Bronchial epithelial cell (primary cell): ENCODE data around the gene POLN. TPM values are rescaled to one million over a fixed set of nuclear protein-coding genes. Genes with fewer than 3 reads are reported as not detected.
"Not testable (repeated sequence)": the region's sequence is repeated elsewhere in the genome, so short reads cannot be mapped to it uniquely, and the experiment has no call there.

ENCODE experiments used
- DNase-seq: peaks from one replicate; pipeline ENCODE4 v3.0.0-alpha.2; 2010; ENCODE audit warnings: low read depth
- FAIRE-seq: peaks from 2 replicates; lab custom pipeline; 2011; peaks lifted over from hg19 to GRCh38; lab: Jason Lieb, UNC
- H3K27me3 ChIP-seq: 2 replicates; pipeline ENCODE4 v1.5.1; 2011; ENCODE audit warnings: low read length; ENCODE audit not compliant: control insufficient read depth, insufficient read depth
- H3K36me3 ChIP-seq: 2 replicates; pipeline ENCODE4 v1.5.1; 2011; ENCODE audit warnings: low read length; ENCODE audit not compliant: control insufficient read depth, insufficient read depth
- H3K4me3 ChIP-seq: 2 replicates; pipeline ENCODE4 v1.5.1; 2011; ENCODE audit warnings: mild to moderate bottlenecking, low read depth, low read length, control low read depth
- CTCF ChIP-seq: IDR thresholded peaks from 2 replicates; pipeline ENCODE4 v1.5.1; 2011; ENCODE audit warnings: mild to moderate bottlenecking, moderate library complexity, low read length, control low read depth, inconsistent platforms; ENCODE audit not compliant: insufficient read depth, severe bottlenecking
- total RNA-seq: library from RNA; depleted of rRNA; stranded (reverse); fragments of >200 nt; gene quantifications from 2 replicates; pipeline ENCODE4 v1.2.1, GENCODE V29; 2014

The POLN gene
- total RNA-seq, 1 donor from 2014 or later, result 1.6 TPM

GRCh38 chr4:2236944-2237666 is 4.8 kb downstream of the POLN start:
- Histone ChIP-seq H3K36me3 (peaks cover 4% of the 10 kb centered on the region), H3K4me3 (no peak overlapping the region), H3K27me3 (no peaks in the 10 kb centered on the region)
- DNase-seq (no peak), FAIRE-seq (no peak)
- no peak for TF ChIP-seq CTCF

- FAIRE-seq, result no peak
- H3K36me3 ChIP-seq, result peaks cover 2% of the 10 kb centered on the region
These were observed 10.8 kb downstream of the POLN start for GRCh38 chr4:2231082-2231481.

GRCh38 chr4:2226261-2226660 is 15.7 kb downstream of the POLN start:
- H3K36me3 ChIP-seq, result peaks cover 2% of the 10 kb centered on the region
- H3K27me3 ChIP-seq, result no peaks in the 10 kb centered on the region
- TF ChIP-seq CTCF, result no peak
- DNase-seq, result no peak
- no peak overlapping the region for H3K4me3 ChIP-seq
- no peak for FAIRE-seq

More at GRCh38 chr4:2231082-2231481, 10.8 kb downstream of the POLN start:
- Histone ChIP-seq H3K27me3 (no peaks in the 10 kb centered on the region), H3K4me3 (no peak overlapping the region)
- DNase-seq, result no peak
- TF ChIP-seq CTCF, result no peak

- DNase-seq (peak; percentile 37), FAIRE-seq (no peak)
- no peak overlapping the region for H3K4me3 ChIP-seq
- peaks cover 2% of the 10 kb centered on the region for H3K36me3 ChIP-seq
- TF ChIP-seq CTCF, result no peak
- no peaks in the 10 kb centered on the region for H3K27me3 ChIP-seq
These were observed 19.1 kb downstream of the POLN start for GRCh38 chr4:2222838-2223237.

GRCh38 chr4:2221378-2221777 is 20.5 kb downstream of the POLN start:
- H3K4me3 ChIP-seq, H3K27me3 ChIP-seq, FAIRE-seq, DNase-seq, H3K36me3 ChIP-seq: not testable (repeated sequence)

GRCh38 chr4:2220016-2220630 is 21.8 kb downstream of the POLN start:
- FAIRE-seq, result peak; percentile 50
- no peak overlapping the region for H3K4me3 ChIP-seq
- no peaks in the 10 kb centered on the region for H3K36me3 ChIP-seq
- TF ChIP-seq CTCF, result peak; percentile 92
- no peaks in the 10 kb centered on the region for H3K27me3 ChIP-seq
- peak; percentile 54 for DNase-seq
